GM21529 (cell line): ENCODE measurements around the gene HNRNPL.

Experiments
- ATAC-seq: cut with Tn5 transposase; IDR thresholded peaks from one replicate; pipeline ENCODE4 v1.9.1; 2021; ENCODE audit not compliant: unreplicated experiment

HNRNPL gene

DNA sequence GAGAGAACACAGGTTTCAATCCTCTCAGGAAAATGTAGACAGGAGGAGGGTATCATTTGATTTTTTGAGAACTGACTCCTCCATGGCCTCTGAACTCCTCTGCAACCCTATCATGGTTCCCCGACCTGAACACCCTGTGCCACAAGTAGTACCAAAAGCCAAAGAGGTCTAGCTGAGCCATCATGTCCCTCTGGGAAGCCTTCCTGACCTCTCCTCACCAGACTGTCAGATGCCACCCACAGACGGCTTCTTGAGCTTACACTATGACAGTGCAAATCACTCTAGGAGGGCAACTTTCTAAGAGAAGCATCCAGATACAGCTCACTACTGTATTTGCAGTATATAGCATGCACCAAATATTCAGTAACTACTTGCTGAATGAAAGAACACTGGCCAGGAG lies 3.7 kb downstream of the HNRNPL start:
- no peak for ATAC-seq

DNA sequence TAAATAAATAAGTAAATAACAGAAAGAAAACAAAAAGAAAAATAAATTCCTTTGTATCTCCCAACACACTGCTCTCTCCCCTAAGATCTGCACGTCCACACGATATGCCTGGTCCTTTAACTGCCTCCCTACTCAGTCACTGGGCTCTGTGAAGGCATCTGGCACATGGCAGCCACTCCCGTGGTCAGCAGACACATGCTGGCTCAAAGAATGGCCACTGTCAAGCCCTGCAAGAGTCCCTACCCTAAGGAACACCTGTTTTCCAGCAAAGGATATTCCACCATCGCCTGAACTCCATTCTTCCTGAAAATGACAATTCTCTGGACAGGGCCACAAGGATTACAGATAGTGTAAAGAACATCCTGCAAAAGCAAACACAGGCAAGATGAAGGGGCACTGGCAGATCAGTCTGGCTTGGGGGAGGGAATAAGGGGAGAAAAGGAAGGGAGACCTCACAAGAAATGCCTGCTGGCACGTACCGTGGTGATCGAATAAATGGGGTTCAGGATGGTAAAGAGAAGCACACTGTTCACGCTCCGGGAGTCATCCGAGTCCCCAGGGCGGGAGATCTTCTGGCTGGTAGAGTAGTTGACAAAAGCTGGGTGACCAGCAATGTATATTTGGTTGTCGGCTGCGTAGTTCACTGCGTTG lies 4.3 kb downstream of the HNRNPL start:
- ATAC-seq, result no peak

DNA sequence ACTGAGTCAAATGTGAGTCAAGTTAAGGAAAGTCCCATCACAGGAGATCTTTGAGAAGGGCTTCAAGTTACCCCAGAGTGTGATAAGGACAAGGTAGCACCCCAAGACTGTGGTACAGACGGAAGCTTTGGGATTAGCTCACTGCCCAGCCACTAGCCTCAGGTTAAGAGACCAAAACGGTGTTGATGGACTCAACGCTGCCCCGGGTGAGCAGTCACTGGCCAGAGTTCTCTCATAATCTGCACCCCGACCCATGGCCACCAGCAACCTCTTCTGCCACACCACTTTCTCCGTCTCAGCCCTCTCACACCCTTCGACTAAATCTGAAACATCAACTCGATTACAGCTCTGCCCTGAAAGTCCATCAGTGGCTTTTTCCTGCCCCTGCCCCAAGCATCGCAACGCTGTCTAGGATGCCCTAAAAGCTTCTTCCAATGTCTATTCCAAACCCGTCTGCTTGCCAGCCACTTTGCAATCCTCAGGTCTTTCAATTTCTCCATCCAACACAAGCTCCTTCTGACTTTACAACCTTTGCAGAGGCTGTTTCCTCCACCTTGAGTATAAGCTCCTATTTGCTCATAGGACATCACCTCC lies 5.6 kb downstream of the HNRNPL start:
- no peak for ATAC-seq

DNA sequence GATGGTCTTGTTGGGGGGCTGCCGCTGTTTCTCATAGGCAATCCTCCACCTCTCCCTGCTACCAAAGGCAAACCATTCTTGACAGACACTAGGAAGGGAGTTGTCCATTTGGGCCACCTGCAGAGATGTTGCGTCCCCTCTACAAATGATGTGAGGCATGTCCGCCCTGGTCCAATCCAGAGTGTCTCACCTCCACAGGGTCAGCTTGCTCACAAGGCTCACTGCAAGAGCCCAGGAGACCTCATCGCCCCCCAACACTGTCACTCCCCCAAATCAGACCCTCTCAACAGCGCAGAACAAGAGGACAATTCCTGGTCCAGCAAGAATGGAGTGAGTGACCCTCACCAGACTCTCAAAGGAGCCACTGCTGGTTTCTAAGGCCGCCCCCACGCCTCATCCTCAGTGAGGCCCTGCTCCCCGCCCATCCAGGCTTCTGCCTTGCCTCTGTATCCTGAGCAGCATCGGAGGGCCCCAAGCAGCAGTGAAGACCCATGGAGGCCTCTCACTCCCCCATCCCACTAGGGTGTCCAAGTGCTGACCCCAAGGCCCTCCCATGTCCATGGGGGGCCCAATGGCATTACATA lies 6.5 kb downstream of the HNRNPL start:
- ATAC-seq, result no peak

DNA sequence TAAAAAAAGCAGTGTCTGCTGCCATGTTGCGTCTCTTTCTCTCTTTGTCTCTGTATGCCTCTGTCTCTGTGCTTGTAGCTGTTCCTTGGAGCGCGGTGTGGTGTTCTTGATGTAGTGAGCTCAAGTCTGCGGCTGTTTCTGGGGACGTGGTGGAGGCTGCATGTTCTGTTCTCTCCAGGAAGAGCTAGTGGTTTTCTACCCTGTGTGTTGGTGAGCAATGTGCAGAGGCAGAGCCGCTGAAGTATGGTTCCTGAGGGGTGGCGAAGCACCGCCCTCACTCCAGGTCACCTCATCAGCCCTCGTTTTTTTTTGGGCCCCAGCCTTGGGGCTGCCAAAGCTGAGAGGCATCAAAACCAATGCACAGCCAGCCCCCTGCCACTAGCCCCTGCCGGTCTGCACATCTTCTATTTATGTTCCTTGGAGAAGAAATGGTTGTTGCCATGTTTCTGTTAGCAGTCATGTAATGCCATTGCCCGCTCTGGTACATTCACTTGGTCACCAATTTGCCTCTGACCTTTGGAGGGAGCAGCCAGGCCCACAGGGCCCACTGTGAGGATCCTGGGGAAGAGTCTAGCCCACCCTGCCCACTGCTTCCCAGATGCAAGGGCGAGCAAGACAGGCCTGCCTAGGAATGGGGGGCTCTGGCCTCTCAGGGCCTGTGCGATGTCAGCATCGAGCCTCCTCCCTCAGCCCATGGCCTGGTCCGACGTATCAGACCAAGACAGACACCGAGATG lies 7.2 kb downstream of the HNRNPL start:
- ATAC-seq, result no peak

DNA sequence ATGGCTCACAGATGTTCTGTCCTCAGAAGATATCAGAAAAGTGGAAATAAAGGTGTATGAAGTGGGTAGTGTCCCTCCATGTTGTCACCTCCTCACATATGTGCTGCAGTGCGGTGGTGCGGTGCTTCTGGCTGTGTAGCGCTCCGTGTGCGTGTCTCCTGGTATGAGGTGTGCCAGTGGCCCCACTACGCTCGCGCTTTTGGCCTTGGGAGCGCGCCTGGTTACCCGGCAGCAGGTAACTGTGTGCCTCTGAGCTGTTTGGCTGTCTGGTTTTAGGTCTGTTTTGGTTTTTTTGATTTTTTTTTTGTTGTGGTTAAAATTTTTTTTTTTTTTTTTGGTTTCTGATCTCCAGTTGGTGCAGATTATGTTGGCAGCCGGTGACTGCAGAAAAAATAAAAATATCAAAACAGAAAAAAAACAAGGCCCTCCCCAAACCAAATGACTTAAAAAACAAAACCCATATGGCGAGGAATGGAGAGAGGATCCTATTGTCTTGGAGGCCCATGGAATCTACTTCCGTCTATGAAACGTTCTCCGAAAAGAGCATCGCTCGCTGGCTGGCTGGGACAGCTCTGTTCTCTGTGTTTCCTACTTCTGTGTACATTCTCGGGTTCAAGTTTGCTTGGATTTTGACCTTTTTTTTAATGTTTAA lies 7.9 kb downstream of the HNRNPL start:
- ATAC-seq, result no peak

DNA sequence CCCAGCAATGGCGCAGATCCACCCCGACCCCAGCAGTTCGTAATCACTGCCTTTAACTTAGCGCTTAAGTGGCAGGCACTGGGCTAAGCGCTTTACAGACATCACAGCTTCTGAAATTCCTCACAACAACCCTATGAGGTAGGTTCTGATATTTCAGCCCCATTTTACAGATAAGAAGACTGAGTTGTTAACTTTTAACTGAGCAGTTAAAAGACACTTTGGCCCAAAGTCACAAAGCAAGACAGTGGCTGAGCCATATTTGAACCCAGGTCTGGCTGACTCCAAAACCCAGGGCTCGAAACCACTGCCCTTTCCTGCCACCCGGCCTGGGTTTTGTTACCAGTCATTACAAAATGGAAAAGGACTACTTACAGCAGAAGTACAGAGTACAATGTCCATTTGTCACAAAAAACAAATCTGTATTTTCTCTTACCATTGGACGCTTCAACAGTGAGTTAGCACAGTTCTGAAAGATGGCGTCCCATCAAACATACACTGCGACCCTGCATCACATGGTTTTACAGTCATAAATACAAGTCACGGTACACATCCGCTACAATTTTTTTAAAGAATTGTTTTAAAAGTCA lies 8.5 kb downstream of the HNRNPL start:
- ATAC-seq, result no peak

DNA sequence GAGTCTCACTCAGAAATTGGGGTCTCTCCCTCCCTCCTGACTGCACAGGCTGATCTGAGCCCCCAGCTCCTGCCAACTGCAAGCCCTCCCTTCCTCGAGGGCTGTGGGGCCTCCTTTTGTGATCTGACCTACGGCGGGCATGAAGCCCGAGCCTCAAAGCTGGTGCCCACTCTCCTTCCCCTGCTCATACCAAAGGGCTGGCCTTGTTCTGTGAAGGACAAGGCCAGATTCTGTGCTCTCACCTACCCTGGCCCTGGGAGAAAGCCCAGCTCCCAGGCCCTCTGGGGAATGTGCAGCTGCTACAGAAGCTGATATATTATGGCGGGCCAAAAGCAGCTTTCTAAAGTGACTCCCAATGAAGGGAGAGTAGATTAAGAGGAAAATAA lies 9.2 kb downstream of the HNRNPL start:
- ATAC-seq, result no peak

DNA sequence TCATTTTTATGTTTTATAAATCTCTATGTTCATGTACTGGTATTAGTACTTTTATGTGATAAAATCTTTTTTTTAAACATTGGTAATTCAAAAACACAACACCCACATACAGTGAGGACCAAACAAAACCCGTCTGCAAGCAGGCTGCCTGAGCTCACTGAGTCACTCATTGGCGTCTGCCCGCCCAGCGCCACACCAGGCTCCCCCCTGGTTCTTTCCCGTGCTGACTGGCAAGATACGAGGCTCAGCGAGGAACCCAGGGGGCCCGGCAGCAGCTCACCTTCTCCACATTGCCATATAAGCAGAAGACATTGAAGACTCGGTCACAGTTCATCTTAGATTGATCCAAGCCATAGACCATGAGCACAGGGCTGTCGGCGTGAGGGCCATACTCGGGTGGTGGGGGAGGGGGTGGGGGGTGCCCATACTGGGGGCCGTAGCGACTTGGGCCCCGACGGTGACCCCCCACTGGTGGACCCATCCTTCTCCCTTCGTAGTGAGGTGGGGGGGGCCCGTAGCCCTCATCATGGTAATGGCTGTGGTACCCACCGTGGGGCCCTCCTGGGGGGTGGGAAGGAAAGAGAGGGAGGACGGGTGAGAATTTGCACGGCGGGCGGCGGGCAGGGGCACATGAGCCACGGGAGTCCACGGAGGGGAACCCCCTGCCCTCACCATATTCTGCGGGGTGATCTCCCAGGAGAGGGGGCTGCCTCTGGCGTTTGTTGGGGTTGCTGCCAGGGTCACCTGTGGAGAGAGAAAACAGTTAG lies 9.8 kb downstream of the HNRNPL start:
- no peak for ATAC-seq

DNA sequence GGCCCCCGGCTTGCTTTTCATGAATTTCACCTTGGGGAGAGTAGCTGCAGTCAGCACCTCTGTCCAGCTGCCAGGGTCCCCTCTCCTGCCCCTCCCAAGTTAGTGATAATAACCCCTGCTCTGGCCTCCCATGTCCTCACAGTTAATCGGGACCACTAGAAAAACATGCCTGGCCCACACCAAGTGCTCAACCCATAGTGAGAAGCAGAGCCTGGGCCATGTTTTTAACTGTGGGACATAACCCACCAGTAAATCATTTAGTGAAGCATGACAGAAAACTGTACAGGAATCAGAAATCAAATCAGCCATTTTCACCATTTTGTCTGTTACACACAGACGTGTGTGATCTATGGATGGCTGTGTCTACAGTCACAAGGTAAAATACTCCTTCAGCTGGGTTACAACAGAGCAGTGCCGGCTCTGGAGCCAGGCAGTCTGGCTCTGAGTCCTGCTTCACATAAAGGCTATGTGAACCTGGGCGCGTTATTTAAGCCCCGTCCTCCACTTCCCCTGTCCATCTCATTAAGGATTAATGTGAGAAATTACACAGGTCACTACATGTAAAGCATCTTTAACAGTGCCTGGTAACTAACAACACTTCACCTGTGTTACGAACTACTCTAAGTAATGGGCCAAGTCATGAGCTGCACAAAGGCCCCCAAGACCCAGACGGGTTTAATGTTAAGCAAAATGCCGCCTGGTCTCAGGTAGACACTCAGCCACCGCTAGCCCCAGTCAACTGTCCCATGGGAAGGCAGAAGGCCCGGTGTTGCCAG lies 10.6 kb downstream of the HNRNPL start:
- ATAC-seq, result no peak

DNA sequence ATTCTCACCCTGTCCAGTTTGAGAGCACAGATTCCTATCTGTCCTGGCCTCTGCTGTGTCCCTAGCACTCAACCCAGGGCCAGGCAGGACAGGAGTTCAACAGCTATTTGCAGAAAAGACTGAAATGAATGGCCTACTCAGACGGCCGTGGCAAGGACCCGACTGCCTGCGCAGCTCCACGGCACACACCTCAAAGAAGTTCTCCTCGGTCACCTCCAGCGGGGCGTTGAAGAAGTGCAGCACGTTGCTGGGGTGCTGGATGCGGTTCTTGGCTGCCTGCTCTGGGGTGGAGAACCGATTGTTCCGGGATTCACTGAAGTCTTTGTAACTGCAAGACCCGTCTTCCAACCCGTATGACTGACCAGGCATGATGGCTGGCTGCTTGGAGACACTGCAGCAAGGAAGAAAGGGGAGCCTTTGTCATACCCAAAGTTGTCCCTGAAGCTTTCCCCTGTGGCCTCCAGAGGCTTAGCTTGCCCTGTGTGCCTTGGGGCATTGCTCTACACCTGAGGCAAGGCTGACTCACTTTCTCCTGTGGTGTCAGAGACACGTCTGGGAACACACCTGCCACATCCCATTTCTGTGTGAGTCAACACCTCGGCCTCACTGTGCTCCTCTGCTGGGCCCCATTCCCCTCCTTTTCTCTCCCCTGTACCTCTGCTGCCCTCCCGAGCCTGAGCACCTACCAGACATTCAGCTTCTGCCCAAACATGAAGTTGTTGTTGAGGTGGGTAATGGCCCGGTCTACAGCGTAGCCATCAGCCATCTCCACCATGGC lies 11.4 kb downstream of the HNRNPL start:
- no peak for ATAC-seq

DNA sequence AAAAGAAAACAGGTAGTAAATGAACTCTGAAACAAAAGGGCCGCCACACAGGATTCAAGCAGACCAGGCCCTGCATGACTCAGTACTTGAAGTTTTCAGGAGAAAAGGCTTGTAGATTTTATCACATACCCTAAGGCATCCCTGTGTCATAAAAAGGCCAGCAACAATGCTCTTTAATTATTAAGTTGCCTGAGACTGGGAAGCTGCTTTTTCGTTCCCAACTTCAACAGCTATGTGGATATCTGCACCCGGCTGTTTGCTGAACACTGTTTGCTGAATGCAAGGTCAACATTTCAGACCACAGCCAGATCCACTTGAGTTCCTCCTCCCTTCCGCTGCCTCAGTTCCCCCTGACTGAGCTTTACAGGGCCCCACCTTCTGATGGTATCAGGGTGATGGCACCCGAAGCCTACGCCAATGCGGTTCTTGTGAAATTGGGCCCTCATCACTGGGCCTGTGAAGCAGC lies 12.1 kb downstream of the HNRNPL start:
- no peak for ATAC-seq

DNA sequence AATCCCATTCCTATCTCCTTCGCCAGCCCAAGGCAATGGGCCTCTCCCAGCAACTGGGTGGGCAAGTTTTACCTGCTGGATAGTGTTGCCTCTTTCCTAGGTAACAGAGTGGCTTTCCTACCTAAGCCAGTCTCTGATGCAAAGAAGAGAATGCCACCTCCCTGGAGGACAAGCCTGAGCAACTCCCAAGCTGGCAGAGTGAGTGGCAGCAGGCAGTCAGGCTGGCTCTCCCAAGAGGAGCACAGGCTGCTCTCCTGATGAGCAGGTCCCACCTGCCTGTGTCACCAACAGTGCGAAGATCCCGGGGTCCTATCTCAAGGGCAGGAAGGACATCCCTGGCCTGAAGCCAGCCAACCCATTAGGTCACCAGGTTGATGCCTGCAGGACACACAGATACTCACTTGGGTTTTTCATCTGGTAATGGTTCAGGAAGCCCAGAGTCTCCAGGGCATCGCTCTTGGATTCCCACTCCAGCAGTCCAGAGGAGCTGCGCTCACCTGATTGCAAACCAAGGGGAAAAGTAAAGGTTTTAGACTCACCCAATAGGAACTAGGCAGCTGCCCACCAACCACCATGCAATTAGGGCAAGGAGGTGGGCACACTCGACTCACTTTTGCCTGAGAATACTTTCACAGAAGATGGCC lies 12.7 kb downstream of the HNRNPL start:
- no peak for ATAC-seq

DNA sequence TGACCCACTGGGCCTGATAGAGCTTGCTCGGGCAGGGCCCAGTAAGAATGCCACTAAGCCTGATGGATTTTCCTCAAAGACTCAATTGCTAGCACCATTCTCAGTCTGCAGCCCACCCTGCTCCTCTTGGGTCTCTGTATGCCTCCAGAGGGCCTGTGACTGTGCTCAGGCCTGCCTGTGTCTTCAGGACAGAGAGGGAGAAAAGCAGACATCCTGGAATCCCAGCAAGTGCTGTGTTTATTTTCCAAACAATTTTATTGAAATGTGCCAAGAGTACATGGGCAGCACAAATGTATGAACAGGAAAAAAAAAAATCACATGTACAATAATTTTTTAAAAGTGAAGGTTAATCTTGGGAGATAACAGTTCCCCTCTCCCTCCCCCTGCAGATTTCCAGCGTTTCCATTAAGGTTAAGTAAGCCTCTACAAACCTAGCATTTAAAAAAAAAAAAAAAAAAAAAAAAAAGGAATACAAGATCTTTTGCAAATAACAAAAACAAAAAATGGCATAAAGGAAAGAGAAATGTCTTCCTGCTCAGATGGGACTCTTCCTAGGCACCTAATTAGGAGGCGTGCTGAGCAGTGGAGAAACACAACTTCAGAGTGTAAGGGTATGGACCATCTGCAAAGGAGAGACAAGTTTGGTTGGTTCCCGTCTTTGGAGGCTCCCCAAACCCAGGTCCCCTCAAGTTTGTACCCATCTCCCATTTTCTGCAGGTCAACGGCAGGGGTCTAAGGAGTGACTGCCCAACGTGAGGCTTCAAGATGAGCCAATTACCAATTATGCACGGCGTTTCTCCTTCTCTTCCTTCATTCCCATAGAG lies 13.4 kb downstream of the HNRNPL start:
- no peak for ATAC-seq

DNA sequence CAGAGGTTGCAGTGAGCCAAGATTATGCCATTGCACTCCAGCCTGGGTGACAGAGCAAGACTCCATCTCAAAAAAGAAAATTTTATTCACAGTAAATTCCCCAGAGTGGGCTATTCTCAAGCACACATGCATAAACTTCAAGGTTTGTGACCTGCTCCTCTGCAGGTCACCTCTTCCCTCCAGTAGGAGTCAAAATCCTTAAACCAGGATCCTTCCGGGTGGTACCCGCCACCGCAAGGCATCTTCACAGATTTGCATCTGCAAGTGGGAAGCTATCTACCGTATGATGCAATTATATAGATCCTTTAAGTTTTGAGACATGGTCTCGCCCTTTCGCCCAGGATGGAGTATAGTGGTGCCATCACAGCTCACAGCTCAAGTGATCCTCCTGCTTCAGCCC lies 15.2 kb downstream of the HNRNPL start:
- no peak for ATAC-seq

DNA sequence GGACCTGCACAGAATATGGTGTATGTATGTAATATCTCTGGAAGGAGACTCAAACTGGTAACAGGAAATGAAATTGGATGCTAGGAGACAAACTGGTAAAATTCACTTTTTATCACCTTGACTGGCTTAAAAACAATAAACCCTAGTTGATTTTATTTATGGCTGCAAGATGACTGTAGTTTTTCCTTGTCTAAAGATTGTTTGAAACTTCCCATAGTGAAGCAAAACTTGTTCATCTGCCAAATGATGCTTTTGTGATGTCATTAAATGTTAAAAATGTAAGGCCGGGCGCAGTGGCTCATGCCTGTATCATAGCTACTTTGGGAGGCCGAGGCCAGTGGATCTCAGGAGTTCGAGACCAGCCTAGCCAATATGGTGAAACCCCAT lies 15.7 kb downstream of the HNRNPL start:
- ATAC-seq, result no peak

DNA sequence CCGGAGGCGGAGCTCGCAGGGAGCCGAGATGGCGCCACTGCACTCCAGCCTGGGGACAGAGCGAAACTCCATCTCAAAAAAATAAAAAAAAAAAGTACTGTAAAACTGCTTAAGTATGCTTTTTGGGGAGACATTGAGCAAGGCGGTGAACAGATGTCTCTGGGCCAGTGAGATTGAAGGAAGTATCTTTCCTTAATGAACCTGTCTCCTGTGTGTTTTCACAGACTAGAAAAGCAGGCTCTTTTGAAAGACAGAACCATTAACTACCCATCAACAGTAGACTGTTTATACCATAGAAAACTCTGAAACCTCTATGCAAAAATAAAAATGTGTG lies 16.7 kb downstream of the HNRNPL start:
- no peak for ATAC-seq

DNA sequence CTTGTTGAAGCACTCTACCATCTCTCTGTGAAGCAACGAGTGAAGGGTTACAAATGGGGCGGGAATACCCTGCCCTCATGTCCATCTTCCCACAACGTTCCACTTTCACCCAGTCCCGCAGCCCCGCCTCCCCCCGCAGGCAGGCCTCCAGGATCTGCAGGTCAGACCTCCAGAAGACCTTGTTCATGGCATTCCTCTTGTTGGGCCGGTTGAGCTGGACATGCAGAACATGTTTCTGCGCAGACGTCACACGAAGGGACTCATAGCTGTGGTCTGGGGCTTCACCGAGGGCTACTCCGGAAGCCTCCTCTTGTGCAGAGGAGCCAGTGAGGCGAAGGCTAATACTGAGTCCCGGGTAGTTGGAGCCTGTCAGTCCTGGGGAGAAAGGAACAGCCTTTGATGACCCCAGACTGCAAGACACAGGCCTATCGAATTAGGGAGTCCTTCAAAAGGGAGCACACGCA lies 18.6 kb downstream of the HNRNPL start:
- peak; percentile 54 for ATAC-seq
